Naive thymus-derived CD4-positive, alpha-beta T cell (primary cell): ENCODE results near the gene TTC34. TPM values are rescaled to one million over a fixed set of nuclear protein-coding genes. Genes with fewer than 3 reads are reported as not detected.

Source experiments
- ATAC-seq: fragments of 150-1000 bp; cut with Tn5 transposase; 2 replicates; pipeline ENCODE4 v1.10.0; 2021; ENCODE audit warnings: mild to moderate bottlenecking, moderate library complexity
- CTCF ChIA-PET: fragments of 350-600 bp; sonication (Branson Sonifier 250); formaldehyde crosslinking; loops from one replicate; lab custom pipeline; 2021; ENCODE audit warnings: antibody characterized with exemption; lab: Charles Lee
- POLR2A ChIA-PET: fragments of 350-600 bp; sonication (Branson Sonifier 250); formaldehyde crosslinking; loops from one replicate; lab custom pipeline; 2021; ENCODE audit warnings: antibody characterized with exemption, inconsistent platforms; lab: Charles Lee
- DNase-seq, 9 donors: peaks; one replicate each; pipeline versions ENCODE4 v3.0.0 to v3.0.0-alpha.2; 2020 to 2022; ENCODE audit warnings: mixed read lengths in 1 of 9
- H3K27ac ChIP-seq: one replicate; pipeline ENCODE4 v1.7.0; 2013; ENCODE audit warnings: mild to moderate bottlenecking, low read depth, low read length, moderate library complexity
- H3K27me3 ChIP-seq, 2 donors: one replicate each; pipeline ENCODE4 v1.7.0; 2013; ENCODE audit warnings: low read length in 2 of 2, mild to moderate bottlenecking in 2 of 2, moderate library complexity in 2 of 2; ENCODE audit not compliant: control insufficient read depth in 2 of 2, insufficient read depth in 2 of 2
- H3K36me3 ChIP-seq, 3 experiments: 1 replicate in 2 of 3; 2 replicates in 1 of 3; pipeline ENCODE4 v1.7.0; 2013; ENCODE audit warnings: low read length in 3 of 3, mild to moderate bottlenecking in 3 of 3, moderate library complexity in 1 of 3; ENCODE audit not compliant: insufficient read depth in 3 of 3, control insufficient read depth in 2 of 3
- H3K4me1 ChIP-seq, 2 donors: one replicate each; pipeline ENCODE4 v1.7.0; 2013; ENCODE audit warnings: low read length in 2 of 2, mild to moderate bottlenecking in 2 of 2, moderate library complexity in 1 of 2; ENCODE audit not compliant: control insufficient read depth in 2 of 2, insufficient read depth in 2 of 2
- H3K4me3 ChIP-seq: 2 replicates; pipeline ENCODE4 v1.7.0; 2013; ENCODE audit warnings: mild to moderate bottlenecking, low read length
- H3K9me3 ChIP-seq, 3 experiments: 1 replicate in 2 of 3; 2 replicates in 1 of 3; pipeline ENCODE4 v1.7.0; 2013; ENCODE audit warnings: low read length in 3 of 3; ENCODE audit not compliant: control insufficient read depth in 2 of 3
- H3K27ac Mint-ChIP-seq, 9 donors: one replicate each; pipeline ENCODE4 v1.8.0; 2020 to 2022; ENCODE audit warnings: mixed read lengths in 9 of 9, mild to moderate bottlenecking in 8 of 9, moderate library complexity in 5 of 9, inconsistent platforms in 2 of 9
- H3K27me3 Mint-ChIP-seq, 5 donors: one replicate each; pipeline ENCODE4 v1.8.0; 2021 to 2022; ENCODE audit warnings: mixed read lengths in 5 of 5, mild to moderate bottlenecking in 1 of 5
- H3K36me3 Mint-ChIP-seq, 5 donors: one replicate each; pipeline ENCODE4 v1.8.0; 2020 to 2022; ENCODE audit warnings: mixed read lengths in 5 of 5, mild to moderate bottlenecking in 3 of 5, inconsistent platforms in 1 of 5
- H3K4me1 Mint-ChIP-seq, 7 donors: one replicate each; pipeline ENCODE4 v1.8.0; 2020 to 2022; ENCODE audit warnings: mixed read lengths in 7 of 7, mild to moderate bottlenecking in 3 of 7, inconsistent platforms in 1 of 7
- H3K4me3 Mint-ChIP-seq, 10 donors: one replicate each; pipeline ENCODE4 v1.8.0; 2020 to 2022; ENCODE audit warnings: mild to moderate bottlenecking in 10 of 10, mixed read lengths in 10 of 10, moderate library complexity in 6 of 10, inconsistent platforms in 2 of 10
- H3K9me3 Mint-ChIP-seq, 11 donors: one replicate each; pipeline ENCODE4 v1.8.0; 2020 to 2022; ENCODE audit warnings: mixed read lengths in 11 of 11, mild to moderate bottlenecking in 4 of 11, inconsistent platforms in 1 of 11, moderate library complexity in 1 of 11
- intact Hi-C, 2 donors: fragments of 100-400 bp; cut with micrococcal nuclease; formaldehyde crosslinking; loops; one replicate each; pipeline ENCODE4 v1.15.1; 2023
- polyA plus RNA-seq, 2 donors: library from polyadenylated mRNA; unstranded; fragments of 300-500 nt; fragmentation: Illumina TruSeq; gene quantifications; one replicate each; pipeline ENCODE4 v1.2.3, GENCODE V29; 2021
- total RNA-seq, 6 experiments: library from RNA in 5 of 6; stranded (reverse) in 5 of 6; gene quantifications; 1 replicate in 5 of 6; 2 replicates in 1 of 6; pipeline ENCODE4 v1.2.3 and lab custom pipeline; 2021 to 2026

TTC34 gene
- total and polyA plus RNA-seq, 7 experiments from 2014 or later: 0.28 to 8.0 (median 2.1) TPM

GRCh38 chr1:2589431-2590232, 211.9 kb downstream of the TTC34 start:
- ChIA-PET POLR2A (interaction anchor here (1.3 kb wide), 1 partner anchor 9 kb away, joined by 3 read pairs; no protein-coding TSS in a partner anchor), CTCF (no interaction called here)
- no peaks in the 10 kb centered on the region for H3K9me3 ChIP-seq
- peaks cover 0 to 16% (median 0%) of the 10 kb centered on the region in 3 experiments for H3K36me3 ChIP-seq
- DNase-seq (no peak), ATAC-seq (no peak)
- Mint-ChIP-seq H3K27me3 (no peaks in the 10 kb centered on the region), H3K4me3 (peak overlapping the region in 3 of 10 donors; percentile 19 to 45 (median 39)), H3K4me1 (peaks cover 3 to 21% (median 16%) of the 10 kb centered on the region in 7 donors), H3K27ac (peak overlapping the region in 3 of 9 donors; percentile 41 to 74 (median 71)), H3K9me3 (no peaks in the 10 kb centered on the region), H3K36me3 (peaks cover 0 to 3% (median 0%) of the 10 kb centered on the region in 5 donors)
- H3K4me3 ChIP-seq: no peak overlapping the region
- no peaks in the 10 kb centered on the region for H3K27me3 ChIP-seq
- H3K27ac ChIP-seq: no peak overlapping the region
- peaks cover 15 to 18% of the 10 kb centered on the region in 2 donors for H3K4me1 ChIP-seq
- intact Hi-C loops: loop anchor here (5.0 to 10.0 kb wide), 3 partner anchors 455 to 1313 kb away; partner anchors contain the start of genes C1orf174 (in 1 of the 2), CALML6 (in 1 of the 2) and TMEM52 (in 1 of the 2)

DNA sequence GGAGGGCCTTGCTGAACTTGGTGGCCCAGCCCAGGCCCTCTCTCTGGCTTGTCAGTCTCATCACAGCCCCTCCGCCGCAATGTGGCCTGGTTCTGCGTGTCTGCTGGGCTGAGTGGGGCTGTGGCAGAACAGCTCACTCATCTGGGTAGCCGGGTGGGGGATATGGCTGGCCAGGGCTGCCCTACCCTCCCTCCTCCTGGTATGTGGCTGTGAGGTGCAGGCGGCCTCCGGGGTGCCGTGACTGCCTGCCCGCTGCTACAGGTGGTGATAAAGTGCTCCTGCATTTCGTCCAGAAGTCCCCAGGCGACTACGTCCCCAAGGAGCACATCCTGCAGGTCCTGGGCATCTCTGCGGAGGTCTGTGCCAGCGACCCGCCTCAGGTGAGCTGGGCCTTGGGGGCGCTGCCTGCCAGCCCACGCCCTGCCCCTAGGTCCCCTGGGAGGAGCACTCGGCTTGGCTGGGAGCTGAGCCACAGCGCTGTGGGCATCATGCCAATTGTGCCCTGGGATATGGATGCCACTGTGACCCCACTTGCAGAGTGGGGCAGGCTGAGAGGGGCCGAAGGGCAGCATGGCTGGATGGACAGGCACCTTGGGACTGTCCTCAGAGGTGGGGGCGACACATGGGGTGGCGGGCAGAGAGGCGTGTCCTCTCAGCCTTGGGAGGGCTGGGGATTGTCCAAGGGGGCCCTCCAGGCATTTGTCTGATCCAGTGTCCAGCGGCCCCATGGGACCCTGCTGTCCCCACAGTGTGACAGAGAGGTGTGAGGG, 212.6 kb downstream of the TTC34 start:
- no peaks in the 10 kb centered on the region for H3K9me3 ChIP-seq
- peaks cover 0 to 3% (median 0%) of the 10 kb centered on the region in 5 donors for H3K36me3 Mint-ChIP-seq
- no peak overlapping the region for H3K27ac ChIP-seq
- intact Hi-C loops: loop anchor here (5.0 to 10.0 kb wide), 3 partner anchors 454 to 1313 kb away; partner anchors contain the start of genes C1orf174 (in 1 of the 2), CALML6 (in 1 of the 2) and TMEM52 (in 1 of the 2)
- H3K4me1 Mint-ChIP-seq: peaks cover 11 to 29% (median 24%) of the 10 kb centered on the region in 7 donors
- no peak overlapping the region for H3K4me3 ChIP-seq
- H3K27ac Mint-ChIP-seq: no peak overlapping the region
- peak overlapping the region in 4 of 10 donors; percentile 21 to 92 (median 32) for H3K4me3 Mint-ChIP-seq
- H3K27me3 Mint-ChIP-seq: no peaks in the 10 kb centered on the region
- H3K27me3 ChIP-seq: no peaks in the 10 kb centered on the region
- DNase-seq (no peak), ATAC-seq (no peak)
- peaks cover 21 to 26% of the 10 kb centered on the region in 2 donors for H3K4me1 ChIP-seq
- H3K9me3 Mint-ChIP-seq: no peaks in the 10 kb centered on the region
- CTCF ChIA-PET: no interaction called here
- POLR2A ChIA-PET: interaction anchor here (0.6 to 1.3 kb wide), 2 partner anchors 8 to 63 kb away, joined by 3 to 4 read pairs; partner anchors contain the start of gene PANK4
- H3K36me3 ChIP-seq: peaks cover 0 to 16% (median 0%) of the 10 kb centered on the region in 3 experiments

- Mint-ChIP-seq H3K4me1 (peaks cover 16 to 37% (median 31%) of the 10 kb centered on the region in 7 donors), H3K9me3 (no peaks in the 10 kb centered on the region), H3K4me3 (peak overlapping the region; percentile 54 to 94 (median 82)), H3K27ac (peak overlapping the region in 3 of 9 donors; percentile 25 to 41 (median 30)), H3K27me3 (no peaks in the 10 kb centered on the region), H3K36me3 (peaks cover 0 to 5% (median 0%) of the 10 kb centered on the region in 5 donors)
- H3K9me3 ChIP-seq: no peaks in the 10 kb centered on the region
- H3K36me3 ChIP-seq: peaks cover 0 to 16% (median 0%) of the 10 kb centered on the region in 3 experiments
- CTCF ChIA-PET: interaction anchor here (0.6 to 3.8 kb wide), 2 partner anchors 8 to 41 kb away, joined by 4 to 21 read pairs; no protein-coding TSS in a partner anchor
- H3K27me3 ChIP-seq: no peaks in the 10 kb centered on the region
- H3K4me3 ChIP-seq: peak overlapping the region; percentile 78
- H3K27ac ChIP-seq: peak overlapping the region; percentile 87
- no peak for ATAC-seq
- peaks cover 27 to 34% of the 10 kb centered on the region in 2 donors for H3K4me1 ChIP-seq
- POLR2A ChIA-PET: interaction anchor here (0.6 to 12.2 kb wide), 10 partner anchors 8 to 196 kb away, joined by 3 to 253 read pairs (median 14); partner anchors contain the start of genes MORN1, PANK4, RER1 and TNFRSF14
- DNase-seq: no peak
- intact Hi-C loops: loop anchor here (2.0 to 10.0 kb wide), 6 partner anchors 383 to 1314 kb away; partner anchors contain the start of genes C1orf174 (in 1 of the 2), CALML6 (in 1 of the 2), FAAP20 (in 1 of the 2) and TMEM52 (in 1 of the 2)
Measured at GRCh38 chr1:2587860-2588571, 213.5 kb downstream of the TTC34 start.

DNA sequence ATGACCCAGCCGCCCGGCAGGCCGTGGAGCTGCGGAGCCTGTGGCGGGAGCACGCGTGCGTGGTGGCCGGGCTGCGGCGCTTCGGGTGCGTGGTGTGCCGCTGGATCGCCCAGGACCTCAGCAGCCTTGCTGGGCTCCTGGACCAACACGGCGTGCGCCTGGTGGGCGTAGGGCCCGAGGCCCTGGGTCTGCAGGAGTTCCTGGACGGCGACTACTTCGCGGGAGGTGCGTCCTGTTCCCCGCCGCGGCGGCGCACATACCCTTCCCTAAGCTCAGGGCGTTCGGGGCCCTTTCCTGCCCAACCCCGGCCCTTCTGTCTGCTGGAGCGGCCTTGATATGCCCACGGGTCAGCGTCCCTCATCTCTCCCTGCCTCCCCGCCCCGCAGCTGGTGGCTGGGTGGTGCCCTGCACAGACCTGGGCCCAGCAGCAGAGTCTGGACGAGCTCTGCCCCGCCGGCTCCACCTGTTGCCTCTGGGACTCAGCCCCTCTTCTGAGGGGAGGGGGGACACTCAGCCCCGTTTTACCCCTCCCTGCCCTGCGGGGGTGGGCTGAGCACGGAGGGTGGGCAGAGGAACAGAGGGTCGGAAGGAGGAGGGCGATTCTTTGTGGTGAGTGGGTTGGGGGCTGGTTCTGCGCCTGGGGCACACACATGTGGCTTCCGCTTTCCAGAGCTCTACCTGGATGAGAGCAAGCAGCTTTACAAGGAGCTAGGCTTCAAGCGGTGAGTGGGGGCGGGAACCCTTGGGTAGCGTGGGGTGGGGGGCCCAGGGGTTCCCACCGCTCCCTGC, 214.2 kb downstream of the TTC34 start:
- Histone ChIP-seq H3K27ac (peak overlapping the region; percentile 87), H3K4me3 (peak overlapping the region; percentile 78)

More for the DNA sequence above, 214.2 kb downstream of the TTC34 start:
- no peaks in the 10 kb centered on the region for H3K27me3 Mint-ChIP-seq
- no peaks in the 10 kb centered on the region for H3K9me3 ChIP-seq
- peaks cover 27 to 30% of the 10 kb centered on the region in 2 donors for H3K4me1 ChIP-seq
- H3K9me3 Mint-ChIP-seq: no peaks in the 10 kb centered on the region
- peaks cover 0 to 16% (median 0%) of the 10 kb centered on the region in 3 experiments for H3K36me3 ChIP-seq
- ATAC-seq: no peak
- peak overlapping the region in 7 of 9 donors; percentile 5 to 93 (median 41) for H3K27ac Mint-ChIP-seq
- POLR2A ChIA-PET: interaction anchor here (0.6 to 12.2 kb wide), 10 partner anchors 9 to 195 kb away, joined by 3 to 253 read pairs (median 14); partner anchors contain the start of genes MORN1, PANK4, RER1 and TNFRSF14
- DNase-seq: peak in 5 of 9 donors; percentile 29 to 53 (median 43)
- no peaks in the 10 kb centered on the region for H3K27me3 ChIP-seq
- intact Hi-C loops: loop anchor here (2.0 to 10.0 kb wide), 6 partner anchors 382 to 1315 kb away; partner anchors contain the start of genes C1orf174 (in 1 of the 2), CALML6 (in 1 of the 2), FAAP20 (in 1 of the 2) and TMEM52 (in 1 of the 2)
- CTCF ChIA-PET: interaction anchor here (0.6 to 3.8 kb wide), 2 partner anchors 9 to 40 kb away, joined by 4 to 21 read pairs; no protein-coding TSS in a partner anchor
- H3K36me3 Mint-ChIP-seq: peaks cover 0 to 7% (median 0%) of the 10 kb centered on the region in 5 donors
- H3K4me3 Mint-ChIP-seq: peak overlapping the region; percentile 66 to 94 (median 82)
- peaks cover 19 to 38% (median 30%) of the 10 kb centered on the region in 7 donors for H3K4me1 Mint-ChIP-seq
